Endometrial microvascular endothelial cells (primary cell): ENCODE results near the gene ADAMTS2. TPM values are rescaled to one million over a fixed set of nuclear protein-coding genes. Genes with fewer than 3 reads are reported as not detected.

Source experiments
- in situ Hi-C: cut with HindIII; loops from 2 replicates; pipeline ENCODE4 v1.10.0; 2017; ENCODE audit warnings: low sequenced_read_pairs, low pct_unique_long_range_greater_than_20kb; ENCODE audit errors: inconsistent ontology term
- total RNA-seq: library from RNA; depleted of rRNA; stranded (reverse); fragments of >200 nt; gene quantifications from one replicate; pipeline ENCODE4 v1.2.3, GENCODE V29; 2015; ENCODE audit errors: inconsistent ontology term

Gene ADAMTS2
- total RNA-seq, 1 donor from 2014 or later: 2.0 TPM

GRCh38 chr5:179274321-179275315 is 70.6 kb downstream of the ADAMTS2 start:
- in situ Hi-C loops: no loop called here

- in situ Hi-C loops: no loop called here
Observed at GRCh38 chr5:179273441-179274145, 71.7 kb downstream of the ADAMTS2 start.

GRCh38 chr5:179273073-179273435 is 72.2 kb downstream of the ADAMTS2 start:
- in situ Hi-C loops: no loop called here

GRCh38 chr5:179272326-179273072 is 72.8 kb downstream of the ADAMTS2 start:
- in situ Hi-C loops: no loop called here

GRCh38 chr5:179271821-179272325 is 73.4 kb downstream of the ADAMTS2 start:
- in situ Hi-C loops: no loop called here

- in situ Hi-C loops: no loop called here
Observed at GRCh38 chr5:179271428-179271734, 73.9 kb downstream of the ADAMTS2 start.

GRCh38 chr5:179270581-179271427 is 74.5 kb downstream of the ADAMTS2 start:
- in situ Hi-C loops: no loop called here

- in situ Hi-C loops: no loop called here
Observed at GRCh38 chr5:179269781-179270543, 75.3 kb downstream of the ADAMTS2 start.

- in situ Hi-C loops: no loop called here
Observed at GRCh38 chr5:179268966-179269693, 76.1 kb downstream of the ADAMTS2 start.

GRCh38 chr5:179268399-179268952 is 76.8 kb downstream of the ADAMTS2 start:
- in situ Hi-C loops: no loop called here

GRCh38 chr5:179267671-179268083 is 77.6 kb downstream of the ADAMTS2 start:
- in situ Hi-C loops: no loop called here

GRCh38 chr5:179267071-179267670 is 78.1 kb downstream of the ADAMTS2 start:
- in situ Hi-C loops: no loop called here

GRCh38 chr5:179266291-179267070 is 78.8 kb downstream of the ADAMTS2 start:
- in situ Hi-C loops: no loop called here

GRCh38 chr5:179265514-179266290 is 79.6 kb downstream of the ADAMTS2 start:
- in situ Hi-C loops: no loop called here
